Motor neuron (in vitro differentiated cells): ENCODE measurements around the gene SPATA21. TPM values are rescaled to one million over a fixed set of nuclear protein-coding genes. Genes with fewer than 3 reads are reported as not detected.

ENCODE experiments used
- ATAC-seq, 8 experiments: fragments of 200-7000 bp; cut with Tn5 transposase; replicated peaks in 6 of 8; 2 replicates each; pipeline ENCODE4 v1.8.0; 2021; ENCODE audit warnings: mild to moderate bottlenecking in 8 of 8, moderate library complexity in 8 of 8
- H3K27ac ChIP-seq, 2 donors: fragments of 250-450 bp; sonication (Bioruptor Pico); 2 replicates each; pipeline ENCODE4 v1.9.0; 2021; ENCODE audit warnings: antibody characterized with exemption in 2 of 2, mild to moderate bottlenecking in 2 of 2, moderate library complexity in 1 of 2
- H3K4me1 ChIP-seq, 2 donors: fragments of 250-450 bp; sonication (Bioruptor Pico); replicated peaks in 1 of 2; 2 replicates each; pipeline ENCODE4 v1.6.1; 2021; ENCODE audit warnings: antibody characterized with exemption in 2 of 2, mild to moderate bottlenecking in 2 of 2, moderate library complexity in 1 of 2
- H3K4me3 ChIP-seq, 5 donors: fragments of 250-450 bp; sonication (Bioruptor Pico); 2 replicates each; pipeline ENCODE4 v1.9.0; 2021; ENCODE audit warnings: antibody characterized with exemption in 5 of 5, mild to moderate bottlenecking in 5 of 5, moderate library complexity in 4 of 5
- WGBS, 10 experiments: fragments of 450-650 bp; shearing (Covaris generic); methylation state at CpG; one replicate each; pipeline ENCODE4 v1.0.0; 2022; 5-methylcytosine and 5-hydroxymethylcytosine counted together
- in situ Hi-C, 9 experiments: fragments of 400-800 bp; cut with MboI; loops; one replicate each; pipeline ENCODE4 v1.15.0; 2021; ENCODE audit warnings: low sequenced_read_pairs in 9 of 9, low pct_unique_long_range_greater_than_20kb in 2 of 9; ENCODE audit not compliant: unreplicated experiment in 9 of 9
- total RNA-seq, 8 experiments: library from RNA; unstranded; fragments of 300-600 nt; gene quantifications; 2 replicates each; pipeline versions ENCODE4 v1.2.3 to v1.2.4, GENCODE V29; 2022

SPATA21 gene
- total RNA-seq, 8 experiments from 2014 or later, result 0.07 to 0.47 (median 0.11) TPM; not detected in 3

- H3K27ac ChIP-seq, result no peak overlapping the region
- H3K4me3 ChIP-seq, result no peak overlapping the region
- H3K4me1 ChIP-seq, result no peaks in the 10 kb centered on the region
- ATAC-seq, result peak in 1 of 8 experiments; percentile 64
- in situ Hi-C loops, result no loop called here
- 57 to 91% (median 78%) methylated on average over 1 to 3 of the region's 3 CpGs; no CpG with 5 or more reads in 2 of the 10 experiments for WGBS, 10 experiments
Observed at GRCh38 chr1:16430606-16431005, 6.6 kb downstream of the SPATA21 start.

GRCh38 chr1:16425125-16426025, 11.8 kb downstream of the SPATA21 start:
- no peak overlapping the region for H3K27ac ChIP-seq
- WGBS, 10 experiments, result 61 to 90% (median 78%) methylated on average over 2 to 8 of the region's 10 CpGs
- no peak overlapping the region for H3K4me3 ChIP-seq
- peaks cover 6 to 13% of the 10 kb centered on the region in 2 donors for H3K4me1 ChIP-seq
- ATAC-seq, result peak in 1 of 8 experiments; percentile 26
- in situ Hi-C loops, result no loop called here

GRCh38 chr1:16422041-16422440, 15.2 kb downstream of the SPATA21 start:
- in situ Hi-C loops, result no loop called here
- no peak overlapping the region for H3K27ac ChIP-seq
- H3K4me3 ChIP-seq, result no peak overlapping the region
- H3K4me1 ChIP-seq, result peaks cover 9 to 17% of the 10 kb centered on the region in 2 donors
- ATAC-seq, result no peak
- WGBS, 10 experiments, result 73 to 92% (median 80%) methylated on average over 2 to 5 of the region's 7 CpGs; no CpG with 5 or more reads in 6 of the 10 experiments

- H3K4me3 ChIP-seq, result no peak overlapping the region
- peaks cover 9 to 17% of the 10 kb centered on the region in 2 donors for H3K4me1 ChIP-seq
- WGBS, 10 experiments, result 0 to 60% (median 33%) methylated on average over 1 of the region's 7 CpGs; no CpG with 5 or more reads in 7 of the 10 experiments
- peak in 1 of 8 experiments; percentile 11 for ATAC-seq
- no peak overlapping the region for H3K27ac ChIP-seq
- in situ Hi-C loops, result no loop called here
Observed at GRCh38 chr1:16421201-16421600, 16.0 kb downstream of the SPATA21 start.

GRCh38 chr1:16420424-16421118, 16.7 kb downstream of the SPATA21 start:
- Histone ChIP-seq H3K4me1 (peaks cover 9 to 17% of the 10 kb centered on the region in 2 donors), H3K4me3 (no peak overlapping the region), H3K27ac (no peak overlapping the region)
- in situ Hi-C loops, result no loop called here
- peak in 5 of 8 experiments; percentile 26 to 67 (median 53) for ATAC-seq
- WGBS, 10 experiments, result 49 to 83% (median 61%) methylated on average over 1 to 7 of the region's 9 CpGs; no CpG with 5 or more reads in 5 of the 10 experiments

GRCh38 chr1:16418823-16419425, 18.3 kb downstream of the SPATA21 start:
- H3K4me3 ChIP-seq, result no peak overlapping the region
- no peak overlapping the region for H3K27ac ChIP-seq
- peaks cover 9 to 10% of the 10 kb centered on the region in 2 donors for H3K4me1 ChIP-seq
- 46 to 91% (median 81%) methylated on average over 2 to 7 of the region's 7 CpGs for WGBS, 10 experiments
- in situ Hi-C loops, result no loop called here
- ATAC-seq, result no peak

- Histone ChIP-seq H3K27ac (no peak overlapping the region), H3K4me1 (no peaks in the 10 kb centered on the region), H3K4me3 (no peak overlapping the region)
- WGBS, 10 experiments, result 0 to 94% (median 76%) methylated on average over 1 to 3 of the region's 3 CpGs; no CpG with 5 or more reads in 1 of the 10 experiments
- ATAC-seq, result no peak
- in situ Hi-C loops, result no loop called here
Observed at GRCh38 chr1:16413191-16413590, 24.0 kb downstream of the SPATA21 start.

- no peak for ATAC-seq
- WGBS, 10 experiments, result 83 to 100% (median 91%) methylated on average over 1 to 5 of the region's 5 CpGs; no CpG with 5 or more reads in 3 of the 10 experiments
- in situ Hi-C loops, result no loop called here
- Histone ChIP-seq H3K4me3 (no peak overlapping the region), H3K4me1 (no peaks in the 10 kb centered on the region), H3K27ac (no peak overlapping the region)
Observed at GRCh38 chr1:16410803-16411202, 26.4 kb downstream of the SPATA21 start.

GRCh38 chr1:16409536-16410152, 27.6 kb downstream of the SPATA21 start:
- no peak overlapping the region for H3K4me3 ChIP-seq
- peak in 3 of 8 experiments; percentile 16 to 32 (median 30) for ATAC-seq
- WGBS, 10 experiments, result 71 to 81% (median 79%) methylated on average over 14 to 18 of the region's 25 CpGs; no CpG with 5 or more reads in 7 of the 10 experiments
- no peaks in the 10 kb centered on the region for H3K4me1 ChIP-seq
- in situ Hi-C loops, result no loop called here
- no peak overlapping the region for H3K27ac ChIP-seq

- Histone ChIP-seq H3K27ac (no peak overlapping the region), H3K4me1 (no peaks in the 10 kb centered on the region), H3K4me3 (no peak overlapping the region)
- peak in 3 of 8 experiments; percentile 28 to 90 (median 50) for ATAC-seq
- in situ Hi-C loops, result no loop called here
- WGBS, 10 experiments, result 20 to 87% (median 74%) methylated on average over 1 to 8 of the region's 9 CpGs; no CpG with 5 or more reads in 1 of the 10 experiments
Observed at GRCh38 chr1:16406868-16407267, 30.4 kb downstream of the SPATA21 start.

- no peak for ATAC-seq
- in situ Hi-C loops, result no loop called here
- H3K27ac ChIP-seq, result no peak overlapping the region
- H3K4me1 ChIP-seq, result no peaks in the 10 kb centered on the region
- H3K4me3 ChIP-seq, result no peak overlapping the region
- WGBS, 10 experiments, result 20 to 89% (median 74%) methylated on average over 2 to 5 of the region's 5 CpGs; no CpG with 5 or more reads in 4 of the 10 experiments
Observed at GRCh38 chr1:16405441-16405840, 31.8 kb downstream of the SPATA21 start.

GRCh38 chr1:16402742-16403141, 34.5 kb downstream of the SPATA21 start:
- H3K27ac ChIP-seq, result no peak overlapping the region
- WGBS, 10 experiments, result 60 to 100% (median 80%) methylated on average over 1 to 4 of the region's 10 CpGs; no CpG with 5 or more reads in 3 of the 10 experiments
- no peak overlapping the region for H3K4me3 ChIP-seq
- in situ Hi-C loops, result no loop called here
- peak in 2 of 8 experiments; percentile 23 to 49 for ATAC-seq
- no peaks in the 10 kb centered on the region for H3K4me1 ChIP-seq
